Pancreas (tissue), 10 donors: ENCODE measurements around the gene ZNF594. TPM values are rescaled to one million over a fixed set of nuclear protein-coding genes. Genes with fewer than 3 reads are reported as not detected.
A peak's percentile ranks its signal among the peaks of the same experiment; 100 is the strongest.
"Not testable (repeated sequence)": the region's sequence is repeated elsewhere in the genome, so short reads cannot be mapped to it uniquely, and the experiment has no call there.

Experiments used
- ATAC-seq, 4 donors: fragments of 200-7000 bp; cut with Tn5 transposase; one replicate each; pipeline versions ENCODE4 v1.8.0 to v1.9.1; 2020; ENCODE audit warnings: mild to moderate bottlenecking in 4 of 4, moderate library complexity in 4 of 4
- DNase-seq, 6 donors: peaks; one replicate each; pipeline ENCODE4 v3.0.0-alpha.2; 2020
- FAIRE-seq: peaks from 2 replicates; lab custom pipeline; 2012; peaks lifted over from hg19 to GRCh38; lab: Jason Lieb, UNC
- H3K27ac ChIP-seq, 4 donors: fragments of 200-600 bp; sonication (generic); 1 replicate in 3 of 4; 2 replicates in 1 of 4; pipeline versions ENCODE4 v1.5.0 to v1.8.0; 2020
- H3K27me3 ChIP-seq, 4 donors: fragments of 200-600 bp; one replicate each; pipeline ENCODE4 v1.8.0; 2021
- H3K36me3 ChIP-seq, 3 donors: fragments of 200-600 bp; sonication (generic) in 1 of 3; one replicate each; pipeline versions ENCODE4 v1.5.0 to v1.8.0; 2020 to 2021
- H3K4me1 ChIP-seq, 3 donors: fragments of 200-600 bp; one replicate each; pipeline ENCODE4 v1.8.0; 2021
- H3K4me3 ChIP-seq, 4 donors: fragments of 200-600 bp; sonication (generic) in 2 of 4; one replicate each; pipeline versions ENCODE4 v1.5.0 to v1.8.0; 2020 to 2021
- H3K9me3 ChIP-seq, 4 donors: fragments of 200-600 bp; one replicate each; pipeline ENCODE4 v1.8.0; 2021
- WGBS, 2 donors: extraction: QIAGEN DNeasy Blood & Tissue Kit; methylation state at CpG; one replicate each; pipeline ENCODE4 v1.1.7; 2013; 5-methylcytosine and 5-hydroxymethylcytosine counted together
- intact Hi-C, 3 donors: fragments of 100-400 bp; cut with DNase I; formaldehyde crosslinking; loops; one replicate each; pipeline versions ENCODE4 v1.11.1 to v1.14.2; 2022
- polyA plus RNA-seq, 2 donors: library from polyadenylated mRNA; stranded (reverse); fragments of 200-250 nt; gene quantifications; one replicate each; pipeline ENCODE4 v1.2.3, GENCODE V29; 2013
- total RNA-seq, 6 donors: library from RNA; stranded (reverse); fragmentation: NEBNext Ultra II Directional in 4 of 6; extraction: Animal tissue kit (Norgen Biotek cat#: 25700) in 4 of 6; gene quantifications; one replicate each; pipeline versions ENCODE4 v1.2.1 to v1.2.4, GENCODE V29; 2021 to 2023
- TF ChIP-seq, protein P1 (sequence below), 4 donors: fragments of 200-600 bp; sonication (generic) in 3 of 4; IDR thresholded peaks; one replicate each; pipeline versions ENCODE4 v1.5.0 to v1.8.0; 2021; ENCODE audit warnings: antibody characterized with exemption in 4 of 4
- donor health status: healthy with polysubstance abuse.
- donor health status: DM: no; HTN: no; CAD: no; lungs with moderate emphysema.
- donor health status: DM: no; HTN: no; CAD: no.
- donor health status: control.
- donor health status: control.
- donor health status: Bipolar disorder and iron deficiency.
- donor health status: DM: yes; HTN: yes; CAD: no.
- donor health status: DM: no; HTN: no; CAD: no.
- donor health status: DM: no; HTN: no; CAD: no.
- donor health status: DM: yes; HTN: yes; CAD: no.

The ZNF594 gene
- total and polyA plus RNA-seq, 8 donors = 2.0 to 6.9 (median 3.0) TPM

DNA sequence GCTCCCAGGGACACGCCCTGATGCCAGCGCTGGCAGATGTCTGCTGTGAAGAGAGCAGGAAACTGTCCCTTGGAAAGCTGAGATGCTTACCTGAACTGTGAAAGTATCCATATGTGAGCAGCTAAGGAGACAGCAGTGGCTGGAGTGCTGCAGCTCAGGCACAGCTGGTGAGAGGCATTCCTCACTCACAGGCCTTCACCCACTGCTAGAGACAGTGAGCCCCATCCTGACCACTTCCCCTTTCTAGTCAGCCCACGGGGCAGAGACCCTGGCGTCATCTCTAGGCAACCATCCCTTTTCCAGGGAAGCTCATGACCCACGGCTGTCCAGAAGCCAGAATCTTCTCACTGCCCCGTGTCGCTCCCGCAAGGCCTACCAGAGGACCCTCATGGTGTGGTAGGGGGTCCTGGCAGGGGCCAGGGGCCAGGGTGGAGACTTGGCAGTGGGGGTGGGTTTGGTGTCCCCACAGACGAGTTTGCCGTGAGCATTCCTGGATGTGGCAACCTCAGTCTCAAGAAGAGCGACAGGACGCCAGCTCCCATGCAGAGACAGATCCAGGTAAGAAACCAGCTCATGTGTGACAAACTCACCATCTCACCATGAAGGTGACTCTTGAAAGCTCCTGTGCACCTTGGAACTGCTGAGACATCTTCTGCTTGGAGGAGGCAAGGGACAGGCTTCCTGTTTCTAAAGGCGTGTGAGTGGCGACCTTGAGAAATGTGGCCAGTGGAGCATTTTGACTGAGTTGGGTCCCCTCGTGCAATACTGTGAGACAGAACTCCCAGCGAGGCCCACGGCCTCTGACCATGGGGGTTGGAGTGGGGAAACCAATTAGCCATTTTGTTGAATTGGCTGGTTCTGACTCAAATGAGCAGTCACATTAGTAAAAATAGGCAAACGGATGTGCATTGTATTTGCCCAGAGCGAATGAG lies 43.2 kb upstream of the ZNF594 start, which contains the start of gene SCIMP:
Gene SCIMP (minus strand): TSS at position 216 of the 932 bp plus-strand sequence. CDS start 105 bp downstream, at position 111.
- H3K4me3 ChIP-seq = peak within 1 kb of the TSS in 1 of 4 donors; percentile 17
- WGBS, 2 donors = 92 to 93% methylated on average over 19 of the region's 19 CpGs
- FAIRE-seq (no peak), ATAC-seq (peak in 2 of 4 donors; percentile 65 to 66), DNase-seq (peak in 1 of 6 donors; percentile 50)
- intact Hi-C loops = no loop called here
- no peaks in the 10 kb centered on the region for H3K4me1 ChIP-seq
- H3K36me3 ChIP-seq = peaks cover 0 to 4% (median 0%) of the 10 kb centered on the region in 3 donors
- H3K27ac ChIP-seq = peak within 1 kb of the TSS in 1 of 4 donors; percentile 19
- H3K9me3 ChIP-seq = no peaks in the 10 kb centered on the region
- TF ChIP-seq, protein P1, sequence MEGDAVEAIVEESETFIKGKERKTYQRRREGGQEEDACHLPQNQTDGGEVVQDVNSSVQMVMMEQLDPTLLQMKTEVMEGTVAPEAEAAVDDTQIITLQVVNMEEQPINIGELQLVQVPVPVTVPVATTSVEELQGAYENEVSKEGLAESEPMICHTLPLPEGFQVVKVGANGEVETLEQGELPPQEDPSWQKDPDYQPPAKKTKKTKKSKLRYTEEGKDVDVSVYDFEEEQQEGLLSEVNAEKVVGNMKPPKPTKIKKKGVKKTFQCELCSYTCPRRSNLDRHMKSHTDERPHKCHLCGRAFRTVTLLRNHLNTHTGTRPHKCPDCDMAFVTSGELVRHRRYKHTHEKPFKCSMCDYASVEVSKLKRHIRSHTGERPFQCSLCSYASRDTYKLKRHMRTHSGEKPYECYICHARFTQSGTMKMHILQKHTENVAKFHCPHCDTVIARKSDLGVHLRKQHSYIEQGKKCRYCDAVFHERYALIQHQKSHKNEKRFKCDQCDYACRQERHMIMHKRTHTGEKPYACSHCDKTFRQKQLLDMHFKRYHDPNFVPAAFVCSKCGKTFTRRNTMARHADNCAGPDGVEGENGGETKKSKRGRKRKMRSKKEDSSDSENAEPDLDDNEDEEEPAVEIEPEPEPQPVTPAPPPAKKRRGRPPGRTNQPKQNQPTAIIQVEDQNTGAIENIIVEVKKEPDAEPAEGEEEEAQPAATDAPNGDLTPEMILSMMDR (IDR thresholded peaks at IDR 0.05) = no peak
- H3K27me3 ChIP-seq = no peaks in the 10 kb centered on the region

DNA sequence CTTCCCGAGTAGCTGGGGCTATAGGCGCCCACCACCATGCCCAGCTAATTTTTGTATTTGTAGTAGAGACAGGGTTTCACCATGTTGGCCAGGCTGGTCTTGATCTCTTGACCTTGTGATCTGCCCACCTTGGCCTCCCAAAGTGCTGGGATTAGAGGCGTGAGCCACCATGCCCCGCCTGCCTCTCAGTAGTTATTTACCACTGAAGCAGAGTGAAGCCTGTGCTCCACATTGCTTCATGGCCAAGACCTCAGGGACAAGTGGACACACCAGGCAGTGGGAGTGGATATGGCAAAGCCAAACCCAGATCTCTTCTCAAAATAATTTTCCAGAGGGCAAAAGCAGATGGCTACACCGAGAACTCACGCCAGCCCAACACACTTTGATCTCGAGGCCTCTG lies 41.8 kb upstream of the ZNF594 start:
- H3K36me3 ChIP-seq, FAIRE-seq, H3K9me3 ChIP-seq, ATAC-seq, H3K27me3 ChIP-seq, intact Hi-C loops, H3K4me3 ChIP-seq, H3K4me1 ChIP-seq, DNase-seq: not testable (repeated sequence)
- H3K27ac ChIP-seq = peak overlapping the region in 1 of 4 donors; percentile 19
- 95 to 97% methylated on average over 7 of the region's 7 CpGs for WGBS, 2 donors

DNA sequence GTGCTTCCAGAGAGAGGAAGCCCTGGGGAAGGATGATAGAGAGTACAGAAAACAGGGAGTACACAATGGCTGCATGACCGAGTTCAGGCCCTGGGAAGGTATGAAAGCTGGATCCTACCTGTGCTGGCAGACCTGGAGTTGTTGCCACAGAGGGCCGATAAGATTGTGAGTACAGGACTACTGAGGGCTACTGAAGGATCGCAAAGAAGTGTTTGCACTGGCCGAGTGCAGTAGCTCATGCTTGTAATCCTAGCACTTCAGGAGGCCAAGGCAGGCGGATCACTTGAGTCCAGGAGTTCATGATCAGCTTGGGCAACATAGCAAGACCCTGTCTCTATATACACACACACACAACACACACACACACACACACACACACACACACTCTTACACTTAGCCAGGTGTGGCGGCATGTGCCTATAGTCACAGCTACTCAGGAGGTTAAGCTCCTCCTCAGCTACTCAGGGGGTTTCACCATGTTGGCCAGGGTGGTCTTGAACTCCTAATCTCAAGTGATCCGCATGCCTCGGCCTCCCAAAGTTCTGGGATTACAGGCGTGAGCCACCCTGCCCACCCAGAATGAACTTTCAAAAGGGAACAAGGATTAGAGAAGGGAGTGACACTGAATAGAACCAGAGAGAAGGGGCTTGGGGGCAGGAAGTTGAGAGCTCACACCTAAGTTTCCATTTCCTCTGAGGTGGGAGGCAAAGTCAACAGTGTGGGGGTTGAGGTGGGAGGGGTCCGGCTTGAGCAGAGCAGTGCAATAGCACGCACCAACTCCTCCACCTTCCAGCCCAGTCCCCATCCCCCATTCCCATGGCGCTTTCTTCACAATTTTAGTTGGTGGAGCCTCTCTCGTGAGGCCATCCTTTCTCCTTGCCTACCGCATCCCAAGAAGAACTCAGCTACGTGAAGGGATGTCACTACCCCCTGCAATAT lies 35.5 kb upstream of the ZNF594 start:
- intact Hi-C loops = no loop called here
- WGBS, 2 donors = 95 to 96% methylated on average over 15 of the region's 15 CpGs
- DNase-seq (no peak), FAIRE-seq (no peak), ATAC-seq (no peak)
- Histone ChIP-seq H3K27me3 (no peaks in the 10 kb centered on the region), H3K36me3 (no peaks in the 10 kb centered on the region), H3K4me3 (no peak overlapping the region), H3K27ac (no peak overlapping the region), H3K4me1 (no peaks in the 10 kb centered on the region), H3K9me3 (no peaks in the 10 kb centered on the region)
- TF ChIP-seq, protein P1 (IDR thresholded peaks at IDR 0.05) = no peak

DNA sequence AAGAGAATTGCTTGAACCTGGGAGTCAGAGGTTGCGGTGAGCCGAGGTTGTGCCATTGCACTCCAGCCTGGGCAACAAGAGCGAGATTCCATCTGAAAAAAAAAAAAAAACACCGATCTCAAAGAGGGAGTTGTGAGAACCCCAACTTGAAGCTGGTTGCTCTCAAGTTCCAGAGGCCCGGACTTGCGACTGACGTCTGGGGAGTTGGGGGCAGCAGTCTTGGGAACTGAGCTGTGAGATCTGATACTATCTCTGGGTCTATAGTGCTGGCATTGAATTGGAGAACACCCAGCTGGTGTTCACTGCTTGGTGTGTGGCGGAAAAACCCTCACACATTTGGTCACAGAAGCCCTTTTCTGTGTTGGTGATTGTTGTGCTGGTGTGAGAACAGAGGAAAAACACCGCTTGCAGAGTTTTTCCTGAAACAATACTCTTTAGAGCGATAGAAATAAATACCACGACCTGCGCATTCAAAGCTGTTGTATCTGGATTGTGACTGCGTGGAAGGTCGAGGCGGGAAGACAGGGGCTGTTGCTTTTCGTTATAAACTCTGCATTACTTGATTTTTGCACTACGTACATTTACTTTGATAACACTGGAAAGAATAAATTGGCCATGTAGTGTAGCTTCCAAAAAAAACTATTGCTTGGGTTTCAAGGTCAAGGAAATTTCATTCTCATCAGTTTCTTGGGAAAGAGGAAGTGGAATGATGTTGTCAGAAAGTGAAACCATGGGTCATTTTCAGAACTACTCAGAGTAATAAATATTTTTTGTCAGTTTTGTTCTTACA lies 34.2 kb upstream of the ZNF594 start:
- TF ChIP-seq, protein P1 (IDR thresholded peaks at IDR 0.05) = no peak
- no peaks in the 10 kb centered on the region for H3K27me3 ChIP-seq
- H3K4me1 ChIP-seq = no peaks in the 10 kb centered on the region
- ATAC-seq (peak in 1 of 4 donors; percentile 14), FAIRE-seq (no peak), DNase-seq (no peak)
- no peak overlapping the region for H3K27ac ChIP-seq
- H3K36me3 ChIP-seq = no peaks in the 10 kb centered on the region
- WGBS, 2 donors = 90 to 91% methylated on average over 17 of the region's 17 CpGs
- H3K4me3 ChIP-seq = no peak overlapping the region
- H3K9me3 ChIP-seq = no peaks in the 10 kb centered on the region
- intact Hi-C loops = no loop called here

DNA sequence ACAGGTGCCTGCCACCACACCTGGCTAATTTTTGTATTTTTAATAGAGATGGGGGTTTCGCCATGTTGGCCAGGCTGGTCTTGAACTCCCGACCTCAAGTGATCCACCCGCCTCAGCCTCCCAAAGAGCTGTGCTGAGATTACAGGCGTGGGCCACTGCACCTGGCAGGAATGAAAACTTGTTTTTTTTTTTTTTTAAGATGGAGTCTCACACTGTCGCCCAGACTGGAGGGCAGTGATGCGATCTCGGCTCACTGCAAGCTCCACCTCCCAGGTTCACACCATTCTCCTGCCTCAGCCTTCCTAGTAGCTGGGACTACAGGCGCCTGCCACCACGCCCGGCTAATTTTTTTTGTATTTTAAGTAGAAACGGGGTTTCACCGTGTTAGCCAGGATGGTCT lies 30.2 kb upstream of the ZNF594 start:
- H3K27me3 ChIP-seq, FAIRE-seq, intact Hi-C loops, H3K4me3 ChIP-seq, H3K9me3 ChIP-seq, ATAC-seq, H3K36me3 ChIP-seq, H3K27ac ChIP-seq, DNase-seq, H3K4me1 ChIP-seq: not testable (repeated sequence)
- 91 to 98% methylated on average over 12 of the region's 12 CpGs for WGBS, 2 donors
